Endothelial cell of umbilical vein (primary cell): ENCODE data around the gene UNCX.

Experiments used
- MYC ChIP-seq: IDR thresholded peaks from one replicate; pipeline ENCODE4 v1.6.1; 2011; ENCODE audit warnings: mild to moderate bottlenecking, low read depth, low read length
- POLR2AphosphoS5 ChIP-seq: IDR thresholded peaks from 2 replicates; pipeline ENCODE4 v1.6.1; 2012; ENCODE audit warnings: low read depth, mild to moderate bottlenecking, control low read depth, low read length, moderate library complexity; ENCODE audit not compliant: insufficient read depth

GRCh38 chr7:1240517-1241257 lies 8.0 kb downstream of the UNCX start:
- TF ChIP-seq MYC (no peak), POLR2AphosphoS5 (no peak)
